OCI-LY7 (cell line): ENCODE results near the gene DENND5B. TPM values are rescaled to one million over a fixed set of nuclear protein-coding genes. Genes with fewer than 3 reads are reported as not detected.

Experiments used
- BruUV-seq: library from RNA; stranded (reverse); fragments of 400-500 nt; replicated peaks from 2 replicates; lab custom pipeline; 2021; lab: Mats Ljungman, UMichigan
- CTCF ChIA-PET: fragments of 300-600 bp; sonication (Branson Sonifier 250); formaldehyde crosslinking; loops from one replicate; lab custom pipeline; 2022; ENCODE audit warnings: antibody characterized with exemption; ENCODE audit not compliant: unreplicated experiment; lab: Charles Lee
- POLR2A ChIA-PET: fragments of 300-600 bp; sonication (Branson Sonifier 250); formaldehyde crosslinking; loops from one replicate; lab custom pipeline; 2022; ENCODE audit warnings: antibody characterized with exemption; lab: Charles Lee
- DNase-seq: peaks from one replicate; pipeline ENCODE4 v3.0.0-alpha.2; 2015; ENCODE audit warnings: low spot score
- H2AFZ ChIP-seq: fragments of 200-600 bp; sonication (generic), shearing (Covaris generic); 2 replicates; pipeline ENCODE4 v1.6.1; 2014; ENCODE audit warnings: mild to moderate bottlenecking, antibody characterized with exemption, low read length, moderate library complexity
- H3K27ac ChIP-seq: fragments of 200-600 bp; sonication (generic); 2 replicates; pipeline ENCODE4 v1.5.1; 2014; ENCODE audit warnings: mixed run types, low read depth, mild to moderate bottlenecking, moderate library complexity, low read length, inconsistent platforms; ENCODE audit not compliant: poor library complexity, severe bottlenecking
- H3K36me3 ChIP-seq: fragments of 200-600 bp; sonication (generic); 2 replicates; pipeline ENCODE4 v1.6.1; 2014; ENCODE audit warnings: mild to moderate bottlenecking, antibody characterized with exemption, low read length, moderate library complexity, mixed read lengths; ENCODE audit not compliant: insufficient read depth
- H3K4me1 ChIP-seq: fragments of 200-600 bp; sonication (generic); 2 replicates; pipeline ENCODE4 v1.5.1; 2014; ENCODE audit warnings: mild to moderate bottlenecking, low read length; ENCODE audit not compliant: insufficient read depth, poor library complexity, severe bottlenecking
- H3K4me2 ChIP-seq: fragments of 200-600 bp; sonication (generic); 2 replicates; pipeline ENCODE4 v1.6.1; 2014; ENCODE audit warnings: mild to moderate bottlenecking, low read length
- H3K4me3 ChIP-seq: fragments of 200-600 bp; sonication (generic); 2 replicates; pipeline ENCODE4 v1.5.1; 2014; ENCODE audit warnings: mild to moderate bottlenecking, low read depth, low read length; ENCODE audit not compliant: poor library complexity, severe bottlenecking
- H3K79me2 ChIP-seq: fragments of 200-600 bp; sonication (generic); 2 replicates; pipeline ENCODE4 v1.6.1; 2016; ENCODE audit warnings: low read depth, mild to moderate bottlenecking, low read length, moderate library complexity, mixed read lengths; ENCODE audit not compliant: insufficient read depth
- H3K9me2 ChIP-seq: fragments of 200-600 bp; sonication (generic); 2 replicates; pipeline ENCODE4 v1.6.1; 2016; ENCODE audit warnings: mild to moderate bottlenecking, low read length, mixed read lengths; ENCODE audit not compliant: insufficient read depth
- H3K9me3 ChIP-seq: fragments of 200-600 bp; sonication (generic); 2 replicates; pipeline ENCODE4 v1.6.1; 2014; ENCODE audit warnings: mild to moderate bottlenecking, mixed run types, low read length, mixed read lengths
- H4K20me1 ChIP-seq: fragments of 200-600 bp; sonication (generic); 2 replicates; pipeline ENCODE4 v1.6.1; 2014; ENCODE audit warnings: mild to moderate bottlenecking, antibody characterized with exemption, low read length, moderate library complexity, mixed read lengths; ENCODE audit not compliant: insufficient read depth
- EZH2phosphoT487 ChIP-seq: fragments of 200-600 bp; sonication (generic); IDR thresholded peaks from 2 replicates; pipeline ENCODE4 v1.6.1; 2018; ENCODE audit warnings: low read depth, borderline replicate concordance, mild to moderate bottlenecking, mixed run types, antibody characterized with exemption, low read length, moderate library complexity, mixed read lengths
- intact Hi-C: fragments of 100-400 bp; cut with micrococcal nuclease; formaldehyde crosslinking; loops from one replicate; pipeline ENCODE4 v1.10.0; 2022; ENCODE audit not compliant: unreplicated experiment
- total RNA-seq, 2 experiments: library from RNA; depleted of rRNA in 1 of 2; stranded (reverse); fragments of >200 nt in 1 of 2; shearing (Covaris generic) in 1 of 2; gene quantifications; 2 replicates each; pipeline ENCODE4 v1.2.3, GENCODE V29; 2014 to 2022
- TF ChIP-seq, protein P1 (sequence below): fragments of 200-600 bp; sonication (generic); conservative IDR thresholded peaks from 2 replicates; pipeline ENCODE4 v1.5.1; 2014; ENCODE audit warnings: mild to moderate bottlenecking, antibody characterized with exemption, low read length, moderate library complexity, mixed read lengths

The DENND5B gene
- total RNA-seq, 2 experiments from 2014 or later = 23.1 to 38.9 TPM

DNA sequence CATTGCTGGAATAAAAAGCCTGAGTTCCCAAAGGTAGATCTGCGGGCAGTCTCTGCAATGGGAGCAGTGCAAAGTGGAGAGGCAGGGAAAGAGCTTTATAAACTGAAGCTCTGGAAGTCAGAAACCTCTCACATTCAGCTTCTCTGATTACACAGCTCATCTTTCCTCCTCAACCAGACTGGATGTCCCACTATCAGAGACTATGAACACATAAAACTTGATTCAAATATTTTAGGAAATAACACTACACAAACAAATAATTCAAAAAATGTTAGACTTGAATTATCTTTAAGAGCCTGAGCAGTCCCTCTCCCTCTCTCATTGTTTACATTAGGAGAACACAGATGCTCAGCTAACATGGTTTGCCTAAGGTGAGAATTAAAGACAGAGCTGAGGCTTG is 72.9 kb downstream of the DENND5B start:
- TF ChIP-seq EZH2phosphoT487 = no peak
- TF ChIP-seq, protein P1, sequence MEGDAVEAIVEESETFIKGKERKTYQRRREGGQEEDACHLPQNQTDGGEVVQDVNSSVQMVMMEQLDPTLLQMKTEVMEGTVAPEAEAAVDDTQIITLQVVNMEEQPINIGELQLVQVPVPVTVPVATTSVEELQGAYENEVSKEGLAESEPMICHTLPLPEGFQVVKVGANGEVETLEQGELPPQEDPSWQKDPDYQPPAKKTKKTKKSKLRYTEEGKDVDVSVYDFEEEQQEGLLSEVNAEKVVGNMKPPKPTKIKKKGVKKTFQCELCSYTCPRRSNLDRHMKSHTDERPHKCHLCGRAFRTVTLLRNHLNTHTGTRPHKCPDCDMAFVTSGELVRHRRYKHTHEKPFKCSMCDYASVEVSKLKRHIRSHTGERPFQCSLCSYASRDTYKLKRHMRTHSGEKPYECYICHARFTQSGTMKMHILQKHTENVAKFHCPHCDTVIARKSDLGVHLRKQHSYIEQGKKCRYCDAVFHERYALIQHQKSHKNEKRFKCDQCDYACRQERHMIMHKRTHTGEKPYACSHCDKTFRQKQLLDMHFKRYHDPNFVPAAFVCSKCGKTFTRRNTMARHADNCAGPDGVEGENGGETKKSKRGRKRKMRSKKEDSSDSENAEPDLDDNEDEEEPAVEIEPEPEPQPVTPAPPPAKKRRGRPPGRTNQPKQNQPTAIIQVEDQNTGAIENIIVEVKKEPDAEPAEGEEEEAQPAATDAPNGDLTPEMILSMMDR = no peak
- Histone ChIP-seq H4K20me1 (peaks cover 12% of the 10 kb centered on the region), H3K79me2 (peaks cover 60% of the 10 kb centered on the region), H3K27ac (no peak overlapping the region), H3K4me2 (peak overlapping the region; percentile 49; the same call in 1 of the 2 replicates), H3K9me3 (no peaks in the 10 kb centered on the region), H3K36me3 (peaks cover 10% of the 10 kb centered on the region; the same call in 1 of the 2 replicates), H3K4me3 (no peak overlapping the region), H3K4me1 (peaks cover 32% of the 10 kb centered on the region), H3K9me2 (no peaks in the 10 kb centered on the region), H2AFZ (no peak overlapping the region)
- no peak for DNase-seq
- CTCF ChIA-PET = no interaction called here
- intact Hi-C loops = loop anchor here (2.0 to 5.0 kb wide), 2 partner anchors 111 to 119 kb away; no protein-coding TSS in a partner anchor
- POLR2A ChIA-PET = interaction anchor here (0.6 to 2.8 kb wide), 10 partner anchors 8 to 240 kb away, joined by 3 to 11 read pairs (median 5); no protein-coding TSS in a partner anchor
- BruUV-seq = no TSS peak

DNA sequence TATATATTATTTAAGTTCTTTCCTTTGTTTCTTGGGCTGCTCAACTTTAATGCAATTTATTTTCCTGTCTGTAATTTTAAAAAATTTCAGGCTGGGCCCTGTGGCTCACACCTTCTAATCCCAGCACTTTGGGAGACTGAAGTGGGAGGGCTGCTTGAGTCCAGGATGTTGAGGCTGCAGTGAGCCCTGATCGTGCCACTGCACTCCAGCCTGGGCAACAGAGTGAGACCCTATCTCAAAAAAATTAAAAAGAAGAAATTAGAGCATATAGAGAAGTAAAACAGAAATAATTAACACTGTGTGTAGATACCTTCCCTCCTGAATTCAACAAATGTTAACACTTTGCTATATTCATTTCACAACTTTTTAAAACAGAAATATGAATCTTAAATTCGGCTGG is 74.2 kb downstream of the DENND5B start:
- POLR2A ChIA-PET = interaction anchor here (0.6 to 2.8 kb wide), 7 partner anchors 9 to 114 kb away, joined by 3 to 9 read pairs (median 5); no protein-coding TSS in a partner anchor

More for the DNA sequence above, 74.2 kb downstream of the DENND5B start:
- H2AFZ ChIP-seq = no peak overlapping the region
- H3K4me3 ChIP-seq = no peak overlapping the region
- H3K9me2 ChIP-seq = no peaks in the 10 kb centered on the region
- peaks cover 10% of the 10 kb centered on the region; the same call in 1 of the 2 replicates for H3K36me3 ChIP-seq
- no peak overlapping the region for H3K27ac ChIP-seq
- TF ChIP-seq, protein P1 = no peak
- peaks cover 57% of the 10 kb centered on the region for H3K79me2 ChIP-seq
- H3K9me3 ChIP-seq = no peaks in the 10 kb centered on the region
- intact Hi-C loops = loop anchor here (5.0 kb wide), 1 partner anchor 121 kb away; no protein-coding TSS in a partner anchor
- CTCF ChIA-PET = interaction anchor here (0.6 kb wide), 1 partner anchor 14 kb away, joined by 5 read pairs; no protein-coding TSS in a partner anchor
- H3K4me2 ChIP-seq = no peak overlapping the region
- peaks cover 32% of the 10 kb centered on the region for H3K4me1 ChIP-seq
- BruUV-seq = no TSS peak
- peaks cover 12% of the 10 kb centered on the region for H4K20me1 ChIP-seq
- DNase-seq = no peak
